Measurements from ENCODE around the gene SERPIND1.
"Not testable (repeated sequence)": the region's sequence is repeated elsewhere in the genome, so short reads cannot be mapped to it uniquely, and the experiment has no call there.

DNA sequence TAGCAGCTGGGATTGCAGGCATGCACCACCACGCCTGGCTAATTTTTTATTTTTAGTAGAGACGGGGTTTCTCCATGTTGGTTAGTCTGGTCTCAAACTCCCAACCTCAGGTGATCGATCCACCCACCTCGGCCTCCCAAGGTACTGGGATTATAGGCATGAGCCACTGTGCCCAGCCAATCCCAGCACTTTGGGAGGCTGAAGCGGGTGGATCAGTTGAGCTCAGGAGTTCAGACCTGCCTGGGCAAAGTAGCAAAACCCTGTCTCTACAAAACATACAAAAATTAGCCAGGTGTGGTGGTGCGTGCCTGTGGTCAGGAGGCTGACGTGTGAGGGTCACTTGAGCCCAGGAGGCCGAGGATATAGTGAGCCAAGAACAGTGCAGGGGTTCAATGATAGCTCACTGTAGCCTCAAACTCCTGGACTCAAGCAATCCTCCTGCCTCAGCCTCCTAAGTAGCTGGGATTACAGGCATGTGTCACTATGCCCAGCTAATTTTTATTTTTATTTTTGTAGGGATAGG is 47.9 kb downstream of the SERPIND1 start:
- TF ChIP-seq, protein P1, sequence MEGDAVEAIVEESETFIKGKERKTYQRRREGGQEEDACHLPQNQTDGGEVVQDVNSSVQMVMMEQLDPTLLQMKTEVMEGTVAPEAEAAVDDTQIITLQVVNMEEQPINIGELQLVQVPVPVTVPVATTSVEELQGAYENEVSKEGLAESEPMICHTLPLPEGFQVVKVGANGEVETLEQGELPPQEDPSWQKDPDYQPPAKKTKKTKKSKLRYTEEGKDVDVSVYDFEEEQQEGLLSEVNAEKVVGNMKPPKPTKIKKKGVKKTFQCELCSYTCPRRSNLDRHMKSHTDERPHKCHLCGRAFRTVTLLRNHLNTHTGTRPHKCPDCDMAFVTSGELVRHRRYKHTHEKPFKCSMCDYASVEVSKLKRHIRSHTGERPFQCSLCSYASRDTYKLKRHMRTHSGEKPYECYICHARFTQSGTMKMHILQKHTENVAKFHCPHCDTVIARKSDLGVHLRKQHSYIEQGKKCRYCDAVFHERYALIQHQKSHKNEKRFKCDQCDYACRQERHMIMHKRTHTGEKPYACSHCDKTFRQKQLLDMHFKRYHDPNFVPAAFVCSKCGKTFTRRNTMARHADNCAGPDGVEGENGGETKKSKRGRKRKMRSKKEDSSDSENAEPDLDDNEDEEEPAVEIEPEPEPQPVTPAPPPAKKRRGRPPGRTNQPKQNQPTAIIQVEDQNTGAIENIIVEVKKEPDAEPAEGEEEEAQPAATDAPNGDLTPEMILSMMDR (IDR thresholded peaks at IDR 0.05; ENCODE audit: poor library complexity): not testable (repeated sequence)
- not testable (repeated sequence) for TF ChIP-seq EZH2 (IDR thresholded peaks at IDR 0.05; ENCODE audit: borderline replicate concordance); EZH2phosphoT487 (IDR thresholded peaks at IDR 0.05; ENCODE audit: low read depth, severe bottlenecking, unreplicated experiment)
